TTC549 (cell line): ENCODE measurements around the gene MIA2.

Source experiments
- FAIRE-seq: peaks from 2 replicates; lab custom pipeline; 2012; peaks lifted over from hg19 to GRCh38; lab: Jason Lieb, UNC

The MIA2 gene

DNA sequence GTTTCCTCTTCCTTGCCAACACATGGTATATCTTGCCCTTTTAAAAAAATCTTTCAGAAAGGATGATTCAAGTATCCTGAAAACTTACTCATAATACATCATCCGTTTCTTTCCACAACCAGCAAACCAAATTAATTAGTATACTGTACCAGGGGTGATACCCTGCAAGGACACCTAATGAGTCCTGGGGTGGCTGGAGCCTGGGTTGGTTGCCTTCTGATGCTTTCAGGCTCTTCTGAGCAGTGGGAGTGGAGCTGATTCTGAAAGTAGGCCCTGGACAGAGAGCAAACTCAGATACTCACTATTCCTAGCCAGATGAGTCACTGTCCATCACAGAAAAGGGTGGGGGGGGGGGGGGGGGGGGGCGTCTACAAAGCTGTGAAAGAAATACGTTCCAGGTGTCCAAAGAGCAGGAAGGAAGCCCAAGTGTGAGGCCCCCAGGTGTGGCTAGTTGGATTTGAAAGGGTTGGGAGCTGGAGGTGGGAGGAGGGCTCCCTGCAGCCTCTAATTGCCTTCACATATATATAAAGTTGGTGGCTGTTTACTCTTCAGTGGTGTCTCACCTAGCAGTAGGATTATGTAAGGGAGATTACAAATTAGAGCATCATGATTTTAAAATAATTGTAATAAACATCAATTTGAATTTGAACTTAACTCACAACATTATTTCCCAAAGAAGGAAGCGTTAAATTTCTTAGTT, 162.0 kb downstream of the MIA2 start:
- no peak for FAIRE-seq

DNA sequence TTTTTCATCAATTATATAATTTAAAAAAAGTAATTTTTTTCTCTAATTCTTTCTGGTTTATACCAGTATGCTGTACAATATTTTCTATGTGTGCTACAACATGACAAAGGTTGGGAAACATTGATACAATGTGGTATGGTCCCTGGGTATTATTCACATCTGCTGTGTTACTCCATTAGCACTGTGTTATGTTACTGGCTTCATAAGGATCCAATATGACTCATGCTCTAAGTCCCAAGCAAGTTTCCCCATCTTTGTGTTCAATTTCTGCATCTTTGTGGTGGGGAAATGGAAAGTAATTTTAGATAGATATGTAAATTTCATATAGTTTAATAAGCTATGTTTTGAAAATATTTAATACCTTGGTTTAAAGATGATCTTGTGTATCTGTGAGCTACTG, 162.7 kb downstream of the MIA2 start:
- no peak for FAIRE-seq

DNA sequence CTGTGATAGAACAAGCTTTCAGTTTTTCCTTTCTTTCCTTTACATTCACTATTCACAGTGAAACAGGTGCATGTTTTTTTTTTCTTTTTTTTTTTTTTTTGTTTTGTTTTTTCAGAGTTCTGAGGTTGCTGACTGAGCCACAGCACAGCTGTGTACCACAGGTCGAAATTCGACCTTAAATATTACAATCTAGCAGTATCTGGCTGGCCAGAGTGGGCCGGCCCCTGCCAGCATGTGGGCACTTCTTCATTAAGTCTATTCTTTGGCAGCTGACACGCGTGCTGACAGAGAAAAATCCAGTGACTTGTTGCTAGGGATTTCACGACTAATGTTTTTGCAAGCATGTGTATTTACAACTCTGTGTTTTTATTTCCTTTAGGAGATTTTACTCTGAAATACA, 164.7 kb downstream of the MIA2 start:
- no peak for FAIRE-seq

DNA sequence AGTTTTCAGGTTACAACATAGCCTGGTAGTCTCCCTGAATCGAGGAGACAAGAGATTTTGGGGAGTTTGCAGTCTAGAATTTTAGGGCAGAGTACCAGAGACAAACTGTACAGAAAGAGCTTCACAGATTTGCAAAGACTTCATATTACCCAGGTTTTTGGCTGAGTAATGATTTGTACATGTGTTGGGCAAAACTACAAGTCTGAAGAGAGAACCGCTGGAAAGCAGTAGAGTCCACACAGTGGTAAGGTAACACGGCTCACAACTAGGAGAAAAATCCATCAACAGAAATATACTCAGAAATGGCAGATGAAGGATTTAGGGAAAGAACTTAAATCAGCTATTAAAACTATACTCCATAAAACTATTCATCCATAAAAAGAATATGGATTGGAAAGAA, 172.8 kb downstream of the MIA2 start:
- FAIRE-seq = no peak

DNA sequence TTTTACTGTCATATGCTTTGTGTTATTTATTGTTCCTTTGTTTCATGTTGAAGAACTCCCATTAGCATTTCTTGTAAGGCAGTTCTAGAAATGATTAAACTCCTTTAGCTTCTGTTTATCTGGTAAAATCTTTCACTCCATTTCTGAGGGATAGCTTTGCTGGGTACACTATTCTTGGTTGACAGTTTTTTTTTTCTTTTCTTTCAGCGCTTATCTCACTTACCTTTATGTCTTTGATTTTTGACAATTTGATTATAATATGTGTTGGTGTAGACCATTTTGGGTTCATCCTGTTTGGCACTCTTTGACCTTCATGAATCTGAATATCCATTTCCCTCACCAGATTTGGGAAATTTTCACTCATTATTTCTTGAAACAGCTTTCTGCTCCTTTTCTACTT, 182.4 kb downstream of the MIA2 start:
- no peak for FAIRE-seq

DNA sequence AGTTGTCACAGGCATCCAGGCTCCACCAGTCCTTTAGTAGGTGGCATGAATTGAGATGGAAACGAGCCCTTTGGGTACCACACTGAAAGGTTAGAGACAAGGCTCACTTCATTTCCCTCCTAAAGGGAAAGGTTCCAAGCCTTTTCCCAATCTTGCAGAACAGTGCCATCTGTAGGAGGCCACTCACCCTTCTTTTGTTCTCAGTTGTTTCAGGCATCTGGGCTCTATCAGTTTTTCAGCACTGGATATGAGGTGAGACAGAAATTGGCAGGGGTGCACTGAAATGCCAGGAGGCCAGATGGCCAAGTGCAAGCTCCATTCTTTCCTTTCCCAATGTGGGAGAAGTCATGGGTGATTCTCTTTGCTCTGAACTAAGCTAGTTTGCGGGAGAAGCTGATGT, 183.3 kb downstream of the MIA2 start:
- FAIRE-seq = no peak

DNA sequence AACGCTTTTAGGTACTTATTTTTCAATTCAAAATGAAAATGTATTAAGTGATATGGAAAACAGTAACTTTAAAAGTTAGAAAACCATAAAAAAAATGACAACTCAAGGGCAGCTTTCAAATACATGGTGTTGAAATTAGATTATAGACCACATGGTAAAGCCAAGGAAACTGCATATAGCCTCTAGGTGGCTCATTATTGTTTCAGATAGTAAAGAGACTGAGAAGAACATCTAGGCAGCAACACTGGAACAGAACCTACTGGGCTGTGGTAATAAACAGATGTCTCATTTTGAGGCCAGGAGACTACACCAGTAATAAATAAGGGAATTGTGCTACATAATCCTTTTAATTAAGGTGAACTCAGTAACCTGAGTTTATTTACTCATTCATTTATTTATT, 185.6 kb downstream of the MIA2 start:
- FAIRE-seq = no peak

DNA sequence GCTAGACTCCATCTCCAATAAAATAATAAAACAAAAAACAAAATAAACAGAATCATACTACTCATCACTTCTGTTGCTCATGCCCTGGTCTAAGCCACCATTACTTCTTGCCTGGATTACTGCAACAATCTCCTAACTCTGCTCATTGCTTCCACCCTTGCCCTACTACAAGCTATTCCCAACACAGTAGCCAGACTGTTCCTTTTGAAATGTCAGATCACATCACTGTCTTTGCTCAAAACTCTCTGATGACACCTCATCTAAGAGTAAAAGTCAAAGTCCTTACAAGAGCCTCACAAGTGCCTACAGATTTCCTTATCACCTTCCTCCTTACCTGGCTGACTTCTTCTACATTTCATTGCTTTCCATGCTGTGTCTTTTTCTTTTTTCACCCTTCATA, 188.5 kb downstream of the MIA2 start:
- no peak for FAIRE-seq

DNA sequence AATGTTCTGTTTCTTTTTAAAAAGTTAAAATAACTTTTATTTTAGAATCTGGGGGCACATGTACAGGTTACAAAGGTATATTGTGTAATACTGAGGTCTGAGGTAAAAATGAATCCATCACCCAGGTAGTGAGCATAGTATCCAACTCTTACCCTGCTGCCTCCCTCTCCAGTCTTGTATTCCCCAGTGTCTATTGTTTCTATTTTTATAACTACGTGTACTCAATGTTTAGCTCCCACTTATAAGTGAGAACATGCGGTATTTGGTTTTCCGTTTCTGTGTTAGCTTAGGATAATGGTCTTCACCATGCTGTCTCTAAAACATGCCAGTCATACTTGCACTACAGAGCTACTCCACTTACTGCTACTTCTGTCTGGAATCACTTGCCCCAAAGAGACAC, 190.1 kb downstream of the MIA2 start:
- FAIRE-seq = no peak

DNA sequence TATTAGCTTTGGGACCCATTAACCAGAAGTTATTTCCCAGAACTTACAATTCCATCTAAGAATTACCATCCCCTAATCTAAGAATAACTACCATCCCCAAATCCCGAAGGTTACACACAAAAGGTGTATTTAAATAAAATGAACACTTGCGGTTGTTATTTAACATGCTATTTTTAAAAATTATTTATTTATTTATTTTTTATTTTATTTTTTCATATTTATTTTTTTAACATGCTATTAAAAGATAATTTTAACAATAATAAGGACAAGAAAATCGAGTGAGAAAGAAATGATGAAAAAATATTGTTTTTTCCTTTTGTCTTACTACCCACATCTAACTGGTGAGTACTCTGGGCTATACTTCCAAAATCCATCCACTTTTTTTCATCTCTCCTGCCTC, 192.2 kb downstream of the MIA2 start:
- peak; percentile 23 for FAIRE-seq

DNA sequence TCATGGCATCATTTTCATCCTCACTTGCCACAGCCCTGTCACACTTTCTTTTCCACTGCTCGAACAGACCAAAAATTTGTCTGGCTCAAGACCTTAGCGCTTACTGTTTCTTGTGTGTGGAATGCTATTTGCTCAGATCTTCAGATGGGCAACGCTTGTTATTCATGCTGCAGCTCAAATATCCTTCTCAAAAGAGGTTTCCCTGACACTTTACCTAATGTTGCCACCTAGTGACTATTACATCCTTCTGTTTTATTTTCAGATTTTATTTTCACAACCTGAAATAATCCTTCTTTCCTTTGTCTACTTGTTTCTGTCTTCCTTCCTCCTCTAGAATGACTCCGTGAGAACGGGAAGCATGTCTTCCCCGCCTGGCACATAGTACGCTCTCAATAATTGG, 192.9 kb downstream of the MIA2 start:
- no peak for FAIRE-seq

DNA sequence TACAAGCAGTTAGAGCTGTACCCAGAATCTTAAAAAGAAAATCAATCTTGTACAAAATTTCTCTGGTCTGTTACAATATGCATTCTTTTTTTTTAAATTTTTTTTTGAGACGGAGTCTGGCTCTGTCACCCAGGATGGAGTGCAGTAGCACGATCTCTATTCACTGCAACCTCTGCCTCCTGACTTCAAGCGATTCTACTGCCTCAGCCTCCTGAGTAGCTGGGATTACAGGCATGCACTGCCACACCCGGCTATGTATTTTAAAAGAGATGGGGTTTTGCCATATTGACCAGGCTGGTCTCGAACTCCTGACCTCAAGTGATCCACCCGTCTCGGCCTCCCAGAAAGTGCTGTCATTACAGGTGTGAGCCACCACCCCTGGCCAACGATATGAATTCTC, 194.4 kb downstream of the MIA2 start:
- no peak for FAIRE-seq

DNA sequence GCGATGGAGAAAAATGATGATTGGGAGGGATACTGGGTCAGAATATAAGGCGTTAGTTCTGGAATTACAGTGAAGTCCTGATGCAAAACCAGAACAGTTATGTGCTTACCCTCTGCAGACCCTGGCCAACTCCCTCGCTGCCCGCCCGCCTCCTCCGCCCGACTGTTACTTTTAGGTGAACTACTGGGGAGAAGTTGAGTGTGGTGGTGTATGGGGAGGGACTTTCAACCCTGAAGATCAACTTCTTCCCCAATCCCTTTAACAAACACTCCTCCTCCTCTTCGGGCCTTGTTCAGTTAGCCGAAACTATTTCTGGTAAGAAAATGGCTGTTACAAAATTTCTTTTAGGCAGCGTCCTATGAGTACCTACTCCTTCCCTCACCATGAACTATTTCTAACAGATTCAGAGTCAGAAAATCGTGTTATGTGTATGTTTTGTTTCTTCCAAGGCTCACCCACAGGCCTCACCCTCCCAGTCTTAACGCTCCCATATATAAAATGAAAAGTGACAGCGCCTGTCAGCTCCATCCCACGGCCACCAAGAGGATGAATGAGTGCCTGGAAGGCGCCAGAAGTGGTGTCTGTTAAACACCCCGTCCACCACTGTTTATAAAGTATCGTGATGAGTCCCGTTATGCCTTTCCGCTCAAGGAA, 197.2 kb downstream of the MIA2 start:
- no peak for FAIRE-seq

DNA sequence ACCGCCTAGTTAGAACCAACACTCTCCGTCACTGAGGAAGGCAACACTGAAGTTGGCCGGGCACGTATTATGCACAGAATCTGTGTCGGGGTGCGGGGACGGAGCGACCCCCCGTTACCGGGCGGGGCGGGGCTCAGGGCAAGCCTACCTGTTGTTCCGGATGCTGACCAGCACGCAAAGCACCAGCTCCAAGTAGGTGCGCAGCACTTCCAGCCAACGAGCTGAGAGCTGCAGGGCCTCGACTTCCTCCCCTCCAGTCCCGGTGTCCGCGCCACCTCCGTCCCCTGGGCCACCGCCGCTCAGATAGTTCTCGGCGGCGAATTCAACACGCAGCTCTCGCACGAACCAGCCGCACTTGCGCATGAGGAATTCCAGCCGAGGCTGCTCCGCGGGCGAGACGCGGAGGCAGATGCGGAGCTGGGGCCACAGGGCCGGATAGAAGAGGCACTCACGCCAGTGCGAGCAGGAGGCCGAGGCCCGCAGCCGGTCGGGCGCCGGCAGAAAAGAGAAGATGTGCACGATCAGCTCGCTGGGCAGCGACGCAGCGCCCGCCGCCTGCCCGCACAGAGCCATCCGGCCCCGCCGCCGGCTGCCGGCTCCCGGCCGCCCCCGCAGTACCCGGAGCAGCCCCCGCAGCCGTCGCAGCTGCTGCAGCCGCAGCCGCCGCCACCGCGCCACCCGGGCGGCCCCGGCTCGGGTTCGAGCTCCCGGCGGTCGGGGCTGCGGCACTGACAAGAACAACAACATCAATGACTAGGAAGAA, 197.9 kb downstream of the MIA2 start:
- no peak for FAIRE-seq

DNA sequence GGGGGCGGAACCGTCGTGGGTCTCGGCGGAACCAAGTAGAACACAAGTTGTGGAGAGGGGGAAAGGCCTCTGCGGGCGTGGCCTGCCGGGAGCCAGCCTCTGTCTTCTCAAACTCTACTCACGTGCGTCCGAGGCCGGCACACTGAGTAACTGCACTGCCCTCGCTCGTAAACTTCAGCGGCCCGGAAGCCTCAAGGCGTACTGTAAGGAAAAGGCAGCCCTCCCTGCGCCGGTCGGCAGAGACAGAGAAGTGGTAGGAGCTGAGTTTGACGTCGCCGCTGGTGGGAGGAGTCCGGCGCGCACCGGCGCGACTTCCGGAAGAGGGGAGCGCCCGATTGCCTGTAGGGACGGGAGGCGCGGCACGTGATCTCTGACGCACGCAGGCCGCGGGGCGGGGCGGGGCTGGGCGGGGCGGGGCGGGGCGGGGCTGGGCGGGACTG, 198.5 kb downstream of the MIA2 start, which contains the start of gene FBXO33:
Gene FBXO33, minus strand, starts transcription at position 255 of the 440 bp plus-strand sequence. CDS start 271 bp downstream, outside the sequence.
- FAIRE-seq = no peak

DNA sequence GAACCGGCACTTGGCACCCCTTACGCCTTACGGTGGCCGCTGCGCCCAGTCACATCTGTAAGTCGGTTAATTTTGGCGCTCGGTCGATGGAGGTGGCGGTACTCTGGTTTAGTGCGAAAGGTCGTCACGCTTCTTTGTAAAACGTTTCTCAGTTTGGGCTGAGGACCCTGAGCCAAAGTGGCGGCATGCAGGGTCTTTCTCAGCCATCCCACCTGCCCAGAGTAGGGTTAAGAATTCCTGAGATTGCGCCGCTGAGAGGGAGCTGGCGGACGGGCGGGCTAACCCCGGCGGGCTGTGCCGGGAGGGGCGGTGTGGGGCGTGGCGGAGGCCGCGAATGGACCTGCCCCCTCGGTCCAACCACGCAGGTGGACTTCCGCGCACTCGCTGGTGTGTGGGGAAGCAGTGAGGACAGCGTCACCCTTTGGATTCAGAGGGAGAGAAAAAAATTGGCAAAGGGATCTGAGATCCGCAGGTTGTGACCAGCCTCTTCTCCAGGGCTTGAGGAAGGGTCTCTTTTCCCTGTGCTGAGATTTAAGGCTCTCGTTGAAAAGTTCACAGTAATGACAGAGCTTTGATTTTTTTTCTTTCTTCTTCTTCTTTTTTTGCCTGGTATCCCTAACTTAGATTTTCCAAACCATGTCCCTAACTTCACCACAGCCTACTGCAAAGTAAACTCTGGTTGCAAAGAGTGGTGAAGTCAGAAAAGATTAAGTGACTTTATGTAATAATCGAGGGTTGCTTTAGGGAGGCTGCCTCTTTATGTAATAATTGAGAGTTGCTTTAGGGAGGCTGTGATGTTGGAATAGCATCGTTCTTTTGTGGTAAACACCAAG, 199.1 kb downstream of the MIA2 start:
- FAIRE-seq = no peak

DNA sequence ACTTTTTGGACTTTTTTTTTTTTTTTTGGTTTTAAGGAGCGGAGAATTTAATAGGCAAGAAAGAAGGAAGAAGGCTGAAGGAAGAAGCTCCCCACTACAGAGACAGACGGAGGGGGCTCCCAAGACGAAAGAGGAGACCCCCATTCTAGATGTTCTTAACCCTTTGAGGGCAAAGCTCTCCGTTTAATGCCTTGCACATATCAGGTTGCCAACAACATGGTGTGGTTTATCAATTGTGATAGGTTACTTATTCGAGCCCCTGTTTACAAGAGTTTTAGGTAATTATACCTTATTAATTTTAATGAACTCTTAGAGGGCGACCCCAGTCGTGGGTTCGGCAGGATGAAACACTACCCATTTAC, 199.7 kb downstream of the MIA2 start:
- FAIRE-seq = no peak

DNA sequence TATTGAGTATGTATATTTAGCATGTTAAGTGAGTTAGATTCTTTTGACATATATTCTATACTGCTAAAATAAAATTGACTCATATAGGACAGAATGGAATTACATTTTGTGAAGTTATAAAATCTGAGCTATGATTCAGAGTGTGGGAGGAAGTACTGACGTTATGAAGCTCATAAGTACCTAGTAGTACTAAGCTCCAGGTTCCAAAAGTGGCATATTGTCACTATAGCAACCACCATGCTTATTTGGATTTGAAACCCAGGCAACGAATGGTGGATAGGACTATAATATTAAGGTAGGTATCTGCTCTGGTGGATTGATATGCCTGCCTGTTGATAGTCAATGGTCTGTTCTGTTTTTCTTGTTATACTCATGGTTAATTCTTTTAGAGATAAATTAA, 200.7 kb downstream of the MIA2 start:
- FAIRE-seq = no peak

DNA sequence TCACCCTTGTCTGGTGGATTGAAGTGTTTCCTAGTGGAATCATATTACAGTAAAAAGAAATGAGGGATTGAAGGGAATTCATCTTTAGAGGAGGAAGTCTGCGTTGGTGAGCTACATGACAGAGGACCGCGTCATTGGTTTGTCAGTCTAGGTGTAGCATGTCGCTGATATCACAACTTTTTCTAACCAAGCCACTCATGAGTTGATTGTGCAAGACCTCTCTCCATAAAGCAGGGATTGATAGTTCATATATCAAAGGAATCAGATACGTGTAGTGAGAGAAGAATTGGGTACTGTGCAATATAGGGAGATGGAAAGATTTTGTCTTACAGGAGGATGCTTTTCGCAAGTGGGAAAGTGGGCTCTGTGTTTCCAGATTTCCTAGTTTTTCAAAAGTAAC, 201.5 kb downstream of the MIA2 start:
- no peak for FAIRE-seq
